ENCODE results near the gene TAF1D.
"Not testable (repeated sequence)": the region's sequence is repeated elsewhere in the genome, so short reads cannot be mapped to it uniquely, and the experiment has no call there.

Gene TAF1D

DNA sequence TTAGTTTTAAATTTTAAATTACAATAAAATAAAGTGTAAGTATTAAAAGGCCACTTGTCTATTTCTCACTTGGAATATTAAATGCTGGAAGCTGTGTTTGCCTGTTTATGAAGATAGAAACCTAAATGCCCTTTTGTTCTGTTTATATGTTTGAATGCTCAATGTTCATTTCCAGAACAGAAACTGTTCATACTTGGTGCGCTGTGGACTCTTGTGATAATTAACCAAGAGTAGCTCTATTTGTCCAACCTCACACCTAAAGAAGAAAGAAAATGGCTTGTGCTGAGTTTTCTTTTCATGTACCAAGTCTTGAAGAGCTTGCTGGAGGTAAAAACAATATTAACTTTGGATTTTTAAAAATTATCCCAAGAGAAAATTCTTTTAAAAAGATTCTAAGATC lies 5.8 kb upstream of the TAF1D start:
- no peak for DNase-seq

GRCh38 chr11:93746101-93746500 lies 4.8 kb upstream of the TAF1D start:
- DNase-seq, result no peak

- not testable (repeated sequence) for DNase-seq
Measured at GRCh38 chr11:93745005-93745755, 3.9 kb upstream of the TAF1D start.

DNA sequence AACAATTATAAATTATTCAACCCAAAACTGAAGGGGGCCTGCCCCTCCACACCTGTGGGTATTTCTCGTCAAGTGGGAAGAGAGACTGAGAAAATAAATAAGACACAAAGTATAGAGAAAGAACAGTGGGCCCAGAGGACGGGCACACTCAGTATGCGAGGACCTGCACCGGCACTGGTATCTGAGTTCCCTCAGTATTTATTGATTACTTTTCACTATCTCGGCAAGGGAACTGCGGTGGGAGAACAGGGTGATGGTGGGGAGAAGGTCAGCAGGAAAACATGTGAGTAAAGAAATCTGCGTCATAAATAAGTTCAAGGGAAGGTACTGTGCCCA lies 3.3 kb upstream of the TAF1D start:
- no peak for DNase-seq

DNA sequence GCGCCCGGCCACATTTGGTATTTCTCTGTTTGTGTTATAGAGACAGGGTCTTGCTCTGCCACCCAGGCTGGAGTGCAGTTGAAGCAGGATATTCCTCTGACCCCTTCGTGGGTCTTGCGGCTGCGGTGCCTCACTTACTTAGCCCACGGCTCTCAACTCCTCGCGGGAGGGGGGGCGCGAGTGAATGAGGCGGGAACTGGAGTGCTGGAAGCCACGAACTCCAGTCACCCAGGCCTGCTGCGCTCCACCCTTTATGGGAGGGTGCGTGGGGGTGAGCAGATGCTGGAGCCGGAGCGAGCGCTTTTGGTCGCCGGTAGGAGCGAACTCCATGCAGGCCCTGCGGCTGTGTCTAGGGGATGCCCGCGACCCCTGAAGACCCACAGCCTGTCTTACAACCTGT lies 2.0 kb upstream of the TAF1D start:
- DNase-seq, result no peak

DNA sequence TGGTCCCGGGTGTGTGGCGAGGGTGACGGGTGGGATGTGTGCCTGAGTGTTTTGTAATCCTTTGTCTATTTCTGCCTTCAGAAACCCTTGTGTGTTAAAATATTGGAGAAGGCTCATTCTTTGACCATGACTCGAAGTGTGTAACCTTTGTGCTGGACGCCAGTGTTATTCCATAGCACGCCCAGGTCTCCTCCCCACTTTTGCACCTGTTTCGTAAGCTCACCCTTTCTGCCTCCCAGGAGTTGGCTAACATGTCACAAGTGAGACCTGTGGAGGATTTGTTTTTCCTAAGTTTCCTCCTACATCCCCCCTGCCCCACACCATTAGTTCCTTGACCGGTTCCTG lies 559 bp upstream of the TAF1D start:
- no peak for DNase-seq

DNA sequence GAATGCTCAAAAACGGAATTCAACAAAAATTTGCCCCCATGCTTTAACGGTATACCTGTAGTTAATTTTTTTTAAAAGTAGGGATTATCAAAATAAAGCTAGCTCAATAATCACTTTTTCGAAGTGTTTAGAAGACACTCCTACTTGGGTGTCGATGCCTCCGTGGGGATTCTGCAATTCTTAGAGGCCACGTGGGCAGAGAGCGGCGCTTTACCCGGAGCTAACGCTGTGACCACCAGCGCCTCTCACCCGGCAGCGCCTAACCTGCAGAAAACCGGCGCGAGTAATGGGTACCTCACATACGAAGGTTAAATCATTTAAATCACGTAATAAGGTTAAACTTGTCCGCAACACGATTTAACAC lies 583 bp downstream of the TAF1D start:
- peak; percentile 73 for DNase-seq

- peak; percentile 78 for DNase-seq
Measured at GRCh38 chr11:93740031-93740729, 1.1 kb downstream of the TAF1D start.

DNA sequence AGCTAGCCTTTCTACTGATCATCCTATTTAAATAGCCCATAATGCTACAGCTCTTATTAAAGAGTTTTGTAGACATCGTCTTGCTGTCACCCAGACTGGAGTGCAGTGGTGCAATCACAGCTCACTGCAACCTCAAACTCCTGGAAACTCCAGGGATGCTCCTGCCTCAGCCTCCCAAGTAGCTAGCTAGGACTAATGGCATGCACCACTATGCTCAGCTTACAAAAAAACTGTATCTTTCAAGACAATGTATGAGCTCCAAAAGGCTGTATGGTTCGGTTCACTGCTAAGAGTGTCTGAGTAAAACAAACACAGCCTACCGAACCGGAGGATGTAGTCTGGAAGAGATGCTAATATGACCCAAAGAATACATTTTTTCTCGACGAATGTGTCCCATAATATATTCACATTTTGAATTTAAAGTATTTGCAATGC lies 2.6 kb downstream of the TAF1D start:
- no peak for DNase-seq

DNA sequence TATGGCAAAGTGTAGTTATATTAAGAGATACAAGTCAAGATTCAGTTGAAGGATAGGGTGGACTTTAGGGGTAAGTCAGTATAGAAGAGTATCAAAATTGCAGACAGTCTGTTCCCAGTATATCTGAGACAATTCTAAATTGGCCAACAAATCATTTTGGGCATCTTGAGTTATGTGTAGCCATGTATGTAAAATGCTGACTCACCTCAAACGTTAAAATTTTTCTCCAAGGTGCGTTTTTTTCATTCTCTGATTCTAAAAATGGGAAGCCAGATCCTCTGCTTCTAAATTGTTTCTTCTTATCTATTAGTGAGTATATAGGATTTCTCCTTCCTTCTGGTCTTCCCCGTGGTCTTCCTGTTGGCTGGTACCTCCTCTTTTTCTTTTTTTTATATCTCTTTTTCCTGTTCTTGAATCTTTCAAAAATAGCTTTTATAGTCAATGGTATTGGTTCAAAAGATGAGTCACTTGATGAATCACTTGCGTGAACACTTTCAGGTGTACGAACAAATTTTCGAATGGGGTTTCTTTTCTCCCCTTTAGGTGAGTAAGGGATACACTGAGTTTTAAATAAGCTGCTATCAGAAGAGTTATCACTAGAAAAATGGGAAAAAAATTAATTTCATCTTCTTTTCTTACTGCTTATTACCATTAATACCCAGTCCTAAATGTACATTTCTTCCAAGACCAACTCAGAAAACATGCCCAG lies 3.2 kb downstream of the TAF1D start:
- no peak for DNase-seq

GRCh38 chr11:93736129-93736528 lies 5.2 kb downstream of the TAF1D start:
- no peak for DNase-seq

DNA sequence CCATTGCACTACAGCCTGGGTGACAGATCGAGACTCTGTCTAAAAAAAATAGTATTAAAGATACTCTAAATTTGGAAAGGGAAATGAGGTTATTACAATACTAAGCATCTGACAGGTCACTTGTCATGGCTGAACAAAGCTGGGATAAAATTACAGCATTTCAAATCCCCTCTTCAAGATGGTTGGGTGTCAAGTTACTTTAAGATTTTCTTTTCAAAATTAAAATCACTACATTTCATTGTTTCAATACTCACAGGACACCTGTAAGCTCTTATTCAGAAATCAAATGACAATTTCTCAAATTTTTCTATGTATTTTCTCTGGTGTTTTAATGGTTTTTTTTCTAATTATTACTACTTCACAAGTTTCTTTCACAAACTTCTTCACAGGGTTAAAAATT lies 5.7 kb downstream of the TAF1D start:
- no peak for DNase-seq

DNA sequence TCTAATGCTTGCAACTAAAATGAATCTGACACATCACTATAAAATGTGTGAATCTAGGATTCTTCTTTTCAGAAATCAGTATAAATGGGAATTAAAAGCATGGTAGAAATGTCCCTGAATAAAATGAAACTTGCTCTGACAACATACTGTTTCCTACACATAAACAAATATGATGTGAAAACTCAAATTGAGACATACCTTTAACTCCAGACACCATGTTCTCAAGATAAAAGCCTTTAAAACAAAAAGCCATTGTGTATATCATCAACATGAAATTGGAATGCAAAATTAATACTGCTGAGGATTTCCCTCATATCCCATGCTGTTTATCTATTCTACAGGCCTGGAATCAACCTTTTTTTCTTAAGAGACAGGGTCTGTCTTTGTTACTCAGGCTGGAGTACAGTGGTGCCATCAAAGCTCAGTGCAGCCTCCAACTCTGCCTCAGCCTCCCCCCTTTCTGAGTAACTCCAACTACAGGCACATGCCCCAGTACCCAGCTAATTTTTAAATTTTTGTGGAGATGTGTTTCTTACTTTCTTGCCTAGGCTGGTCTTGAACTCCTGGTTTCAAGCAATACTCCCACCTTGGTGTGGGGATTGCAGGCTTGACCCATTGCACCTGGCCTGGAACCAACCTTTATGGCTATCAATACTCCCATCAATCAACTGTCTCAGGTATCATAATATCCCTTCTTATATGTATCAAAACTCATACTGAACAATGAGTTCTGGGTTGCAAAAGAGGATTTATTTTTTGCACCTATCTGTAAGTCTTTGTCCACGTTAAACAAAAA lies 6.7 kb downstream of the TAF1D start:
- no peak for DNase-seq

- DNase-seq, result no peak
Measured at GRCh38 chr11:93733474-93733873, 7.8 kb downstream of the TAF1D start.

DNA sequence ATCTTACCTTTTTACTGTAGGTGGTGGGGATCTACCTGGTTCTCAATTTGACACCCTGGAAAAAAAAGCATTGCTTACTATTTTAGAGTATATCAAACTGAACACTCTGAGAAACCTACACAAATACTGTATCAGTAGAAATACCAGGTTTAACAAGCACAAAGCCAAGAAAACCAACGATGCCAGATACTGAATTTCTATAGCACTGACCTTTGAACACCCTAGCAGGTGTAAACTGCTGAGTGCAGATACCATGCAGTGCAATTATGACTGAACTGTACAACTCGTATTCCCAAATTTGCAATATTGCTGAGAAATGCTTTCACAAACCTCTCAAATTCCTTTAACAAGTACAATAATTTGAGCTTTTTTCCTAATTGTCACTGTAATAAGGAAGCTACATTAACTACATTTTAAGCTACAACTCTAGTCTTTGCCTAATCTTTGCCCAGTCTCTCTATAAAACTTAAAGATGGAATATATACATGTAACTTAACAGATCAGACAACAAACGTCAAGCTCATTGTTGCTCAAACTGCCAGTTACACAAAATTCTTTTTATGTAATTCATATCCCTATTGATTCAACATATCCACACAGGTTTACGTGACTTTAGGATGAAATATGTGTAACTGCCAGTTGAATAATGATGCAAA lies 8.9 kb downstream of the TAF1D start:
- DNase-seq, result no peak

GRCh38 chr11:93730108-93731107 lies 10.9 kb downstream of the TAF1D start:
- no peak for DNase-seq

- DNase-seq, result no peak
Measured at GRCh38 chr11:93729129-93729616, 12.1 kb downstream of the TAF1D start.

- no peak for DNase-seq
Measured at GRCh38 chr11:93728792-93729128, 12.5 kb downstream of the TAF1D start.

DNA sequence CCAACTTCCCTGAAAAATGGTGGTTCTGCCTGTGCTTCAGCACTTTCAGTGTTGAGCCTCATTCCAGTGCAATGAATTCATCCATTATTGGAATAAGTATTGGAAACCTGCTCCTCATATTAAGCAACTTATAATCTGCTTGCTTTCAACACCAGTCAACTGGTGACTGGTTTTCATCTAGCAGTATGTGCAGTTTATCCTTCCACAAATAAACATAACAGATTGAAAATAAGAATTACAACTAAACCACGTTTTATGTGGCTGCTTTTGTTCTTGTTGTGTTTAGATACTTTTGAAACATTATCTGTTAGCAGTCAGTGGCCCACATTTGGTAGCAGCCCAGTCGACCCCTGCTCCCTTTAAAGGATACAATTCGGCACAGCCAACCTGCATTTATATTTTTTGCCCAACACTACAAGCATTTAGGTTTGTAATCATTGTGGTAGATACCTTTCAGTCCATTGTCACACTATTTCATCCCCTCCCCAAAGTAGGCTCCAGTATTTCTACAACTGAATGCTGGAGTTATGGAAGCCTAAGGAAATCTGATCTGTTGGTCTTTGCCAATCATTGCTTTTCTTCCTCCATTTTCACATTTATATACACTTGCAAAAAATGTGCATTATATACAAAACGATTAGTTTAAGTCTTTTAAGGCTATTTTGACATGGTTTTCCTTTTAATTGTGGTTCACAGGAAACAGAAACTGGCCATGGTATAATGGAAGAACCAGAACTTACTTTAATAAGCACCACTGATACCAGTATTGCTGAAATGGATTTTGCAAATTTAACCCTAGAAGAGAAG lies 13.1 kb downstream of the TAF1D start:
- DNase-seq, result no peak

DNA sequence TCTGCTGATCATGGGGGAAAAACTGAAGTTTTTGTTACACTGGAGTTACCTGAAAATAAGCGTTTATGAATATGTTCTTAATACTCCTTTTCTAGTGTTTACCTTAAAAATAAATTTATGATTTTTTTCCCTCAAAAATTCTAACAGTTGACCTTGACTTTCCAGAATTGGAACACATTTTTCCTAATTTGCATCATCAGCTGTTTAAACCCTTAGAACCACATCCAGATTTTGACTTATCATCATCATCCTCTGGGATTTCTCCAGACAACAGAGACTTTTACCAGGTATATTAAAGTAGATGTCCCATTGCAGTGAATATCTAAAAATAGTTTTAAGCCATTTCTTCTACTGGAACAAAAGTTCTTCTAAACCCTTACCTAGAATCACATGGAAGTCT lies 17.2 kb downstream of the TAF1D start:
- DNase-seq, result no peak
